Activated CD4-positive, alpha-beta T cell treated with anti-CD3 and anti-CD28 coated beads for 4 hours (primary cell): ENCODE results near the gene NSF.
"Not testable (repeated sequence)": the region's sequence is repeated elsewhere in the genome, so short reads cannot be mapped to it uniquely, and the experiment has no call there.

ENCODE experiments used
- DNase-seq, 2 donors: peaks; one replicate each; pipeline ENCODE4 v3.0.0-alpha.2; 2020

NSF gene

DNA sequence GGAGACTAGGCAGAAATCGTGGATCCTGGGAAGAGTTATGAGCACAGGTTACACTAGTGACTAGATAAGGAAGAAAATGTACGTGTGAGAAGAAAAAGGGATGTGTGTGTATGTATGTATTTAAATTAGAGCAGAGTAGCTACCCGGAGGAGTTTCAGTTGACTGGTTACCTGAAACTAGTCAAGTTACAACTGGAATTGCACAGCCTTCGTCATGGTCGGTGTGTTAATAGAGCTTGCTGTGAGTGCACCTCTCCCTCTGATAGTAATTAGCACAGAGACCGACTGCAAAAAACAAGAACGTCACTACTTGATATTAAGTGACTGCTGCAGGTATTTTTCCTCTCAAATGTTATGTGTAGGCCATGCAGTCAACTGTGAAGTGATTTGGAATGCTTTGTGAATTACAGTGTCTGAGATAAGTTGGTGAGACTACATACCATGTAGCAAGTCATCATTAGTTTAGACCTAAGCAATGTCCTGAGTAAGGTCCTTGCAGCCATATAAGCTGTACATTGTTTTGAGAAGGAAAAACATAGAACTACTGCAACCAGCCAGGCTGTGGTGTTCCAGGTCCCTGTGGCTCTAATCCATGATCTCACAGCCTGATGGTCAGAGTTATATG lies 132.3 kb downstream of the NSF start:
- DNase-seq, result no peak

- no peak for DNase-seq
Measured at GRCh38 chr17:46726206-46726605, 135.7 kb downstream of the NSF start.

- DNase-seq, result no peak
Measured at GRCh38 chr17:46727572-46728348, 137.3 kb downstream of the NSF start.

- DNase-seq, result no peak
Measured at GRCh38 chr17:46730026-46730425, 139.6 kb downstream of the NSF start.

DNA sequence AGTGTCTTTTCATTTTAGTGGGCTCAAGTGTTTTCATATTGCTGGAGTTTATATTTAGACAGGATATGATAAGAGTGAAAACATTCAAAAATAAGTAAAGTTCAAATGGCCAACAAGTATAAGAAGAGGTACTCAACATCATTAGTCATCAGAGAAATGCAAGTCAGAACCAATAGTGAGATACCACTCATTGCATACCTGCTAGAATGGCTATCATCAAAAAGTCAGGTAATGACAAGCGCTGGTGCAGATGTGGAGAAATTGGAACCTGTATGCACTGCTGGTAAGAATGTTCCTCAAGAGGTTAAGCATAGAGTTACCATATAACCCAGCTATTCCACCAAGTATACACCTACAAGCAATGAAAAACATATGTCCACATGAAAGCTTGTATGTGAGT lies 140.2 kb downstream of the NSF start:
- DNase-seq, result no peak

GRCh38 chr17:46732160-46732559 lies 141.7 kb downstream of the NSF start:
- no peak for DNase-seq

GRCh38 chr17:46732754-46733398 lies 142.4 kb downstream of the NSF start:
- no peak for DNase-seq

- no peak for DNase-seq
Measured at GRCh38 chr17:46733837-46734475, 143.5 kb downstream of the NSF start.

GRCh38 chr17:46736100-46736499 lies 145.6 kb downstream of the NSF start:
- DNase-seq, result no peak

- DNase-seq, result no peak
Measured at GRCh38 chr17:46737326-46737725, 146.9 kb downstream of the NSF start.

DNA sequence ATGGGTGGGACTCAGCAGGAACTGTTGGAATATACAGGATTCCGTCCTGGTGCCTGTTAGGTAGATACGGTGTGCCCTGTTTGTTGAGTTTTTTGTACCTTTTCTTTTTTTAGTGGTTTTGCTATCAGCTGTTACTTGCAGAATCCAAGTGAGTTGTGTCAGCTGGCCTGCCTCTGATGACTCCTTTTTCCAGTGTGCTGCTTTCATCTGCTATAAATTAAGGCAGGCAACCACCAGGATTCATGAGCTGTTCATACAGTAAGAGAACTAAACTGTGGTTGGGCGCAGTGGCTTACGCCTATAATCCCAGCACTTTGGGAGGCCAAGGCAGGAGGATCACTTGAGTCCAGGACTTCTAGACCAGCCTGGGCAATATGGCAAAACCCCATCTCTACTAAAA lies 148.1 kb downstream of the NSF start:
- no peak for DNase-seq

DNA sequence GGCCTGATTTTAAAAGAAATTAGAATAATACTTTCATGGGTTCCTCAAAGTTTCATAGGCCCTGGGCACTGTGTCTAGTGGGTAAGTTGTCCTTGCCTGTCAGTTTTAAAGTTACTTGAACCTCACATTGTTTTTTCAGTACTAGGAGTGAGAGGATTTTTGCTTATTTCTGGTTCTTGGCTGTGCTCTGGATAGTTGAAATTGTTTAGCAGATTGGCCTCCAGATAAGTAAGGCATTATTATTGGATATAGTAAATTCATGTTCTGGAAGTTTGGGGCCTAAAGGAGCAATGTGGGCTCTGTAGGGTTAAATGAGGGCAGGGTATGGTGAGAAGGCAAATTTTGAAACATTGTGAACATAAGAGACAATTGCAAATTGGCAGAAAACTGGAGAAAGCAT lies 149.5 kb downstream of the NSF start:
- no peak for DNase-seq

DNA sequence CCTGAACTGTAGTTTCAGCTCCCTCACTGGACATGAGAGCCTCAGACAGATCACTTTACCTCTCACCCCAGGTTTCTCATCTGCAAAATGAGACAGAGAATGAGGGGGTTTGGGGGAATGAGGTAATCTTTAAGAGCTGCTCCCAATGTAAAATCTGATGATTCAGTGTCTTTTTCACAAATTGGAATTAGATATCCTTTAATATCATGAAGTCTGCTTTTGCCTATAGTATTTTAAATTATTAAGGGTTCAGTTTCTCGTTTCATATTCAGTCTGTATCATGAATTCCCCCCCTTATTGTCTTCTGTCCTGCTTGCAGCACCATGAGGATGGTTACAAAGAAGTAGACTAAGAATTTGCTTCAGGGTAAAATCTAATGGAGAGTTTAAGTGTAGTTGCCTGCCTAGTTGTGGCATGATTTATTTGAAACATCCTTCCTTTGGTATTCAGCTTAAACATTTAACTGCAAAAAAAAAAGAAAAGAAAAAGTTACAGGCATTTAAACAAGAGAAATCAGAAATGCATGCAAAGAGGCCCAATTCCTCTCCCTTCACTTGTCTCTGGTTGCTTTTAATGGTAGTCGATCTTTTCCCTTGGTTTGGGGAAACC lies 150.8 kb downstream of the NSF start:
- DNase-seq, result no peak

DNA sequence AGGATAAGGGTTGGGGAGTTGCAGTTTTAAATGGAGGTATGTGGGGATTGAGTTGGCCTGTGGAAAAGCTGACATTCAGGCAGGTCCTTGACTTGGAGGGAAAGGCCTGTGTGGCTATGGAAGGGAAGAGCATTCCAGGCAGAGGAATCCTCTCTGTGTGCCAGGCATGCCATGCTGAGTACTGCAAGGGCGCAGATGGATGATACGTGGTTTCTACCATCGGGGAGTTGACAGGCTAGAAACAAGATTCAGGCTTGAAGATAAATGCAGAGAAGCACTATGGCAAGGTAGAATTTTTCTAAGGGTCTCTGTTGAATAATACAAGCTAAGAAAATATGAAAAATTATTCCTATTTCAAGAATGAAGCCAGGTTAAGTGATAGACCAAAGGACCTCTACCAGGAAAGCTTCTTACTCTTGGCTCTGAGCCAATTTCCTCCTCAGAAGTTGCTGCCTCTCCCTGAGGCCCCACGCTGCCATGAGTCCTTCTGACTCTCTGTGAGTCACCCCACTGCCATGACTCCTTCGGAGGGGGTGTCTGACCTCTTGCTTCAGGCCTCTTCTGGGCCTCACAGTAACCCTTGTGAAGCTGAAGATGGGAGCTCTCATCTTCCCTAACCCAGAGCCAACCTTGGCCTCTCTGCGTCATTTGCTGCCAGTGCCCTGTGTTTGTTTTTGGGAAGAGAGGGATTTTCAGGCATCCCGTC lies 152.2 kb downstream of the NSF start:
- no peak for DNase-seq

DNA sequence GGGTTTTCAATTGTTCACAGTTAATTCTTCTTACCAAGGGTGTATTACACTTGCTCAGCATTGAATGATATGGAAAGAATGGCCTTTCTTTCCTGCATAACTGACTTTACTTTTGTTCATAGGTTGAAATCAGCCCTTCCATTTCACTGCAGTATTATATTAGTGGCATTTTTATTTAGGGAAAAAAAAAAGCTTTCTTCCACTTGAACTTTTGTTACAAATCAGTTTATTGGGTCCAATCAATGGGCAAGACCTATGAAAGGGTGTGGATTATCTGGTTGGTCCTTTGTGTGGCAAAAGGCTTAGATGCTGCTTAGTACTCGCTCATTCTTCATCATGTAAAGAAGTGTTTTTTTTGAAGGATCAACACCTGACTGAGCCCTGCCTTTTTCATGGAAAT lies 154.0 kb downstream of the NSF start:
- no peak for DNase-seq

DNA sequence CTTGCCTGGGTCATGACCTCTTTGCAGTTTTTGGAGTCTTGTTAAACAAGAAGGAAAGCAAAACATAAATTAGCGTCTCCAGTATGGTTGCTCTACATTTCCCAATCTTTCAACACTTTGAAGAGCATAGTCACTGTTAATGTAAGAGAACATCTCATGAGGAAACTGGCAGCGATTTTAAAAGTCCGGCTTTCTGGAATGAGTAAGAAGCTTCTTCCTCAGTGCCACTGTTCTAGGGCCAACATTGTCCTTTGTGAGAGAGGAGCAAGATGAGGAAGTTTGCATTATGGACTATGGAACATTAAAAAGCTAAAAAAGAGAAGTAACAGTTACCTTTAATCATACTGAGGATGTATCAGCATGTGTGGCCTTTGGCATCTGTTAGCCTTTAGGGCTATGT lies 154.9 kb downstream of the NSF start:
- no peak for DNase-seq

DNA sequence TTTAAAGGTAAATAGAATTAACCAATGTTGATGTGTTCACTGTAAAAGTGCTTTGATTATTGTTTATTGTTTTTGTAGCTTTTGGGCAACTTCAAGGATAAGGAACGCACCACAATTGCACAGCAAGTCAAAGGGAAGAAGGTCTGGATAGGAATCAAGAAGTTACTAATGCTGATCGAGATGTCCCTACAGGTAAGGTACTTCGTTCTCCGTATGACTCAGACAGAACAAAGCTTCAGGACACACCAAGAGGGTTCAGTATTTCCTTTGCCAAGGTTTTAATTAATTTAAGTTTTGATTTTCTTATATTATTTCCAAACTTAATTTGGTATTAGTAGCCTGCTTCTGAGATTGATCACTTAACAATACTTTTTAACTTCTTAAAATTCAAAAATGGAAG lies 161.0 kb downstream of the NSF start:
- no peak for DNase-seq

GRCh38 chr17:46753776-46754175 lies 163.3 kb downstream of the NSF start:
- DNase-seq, result no peak

DNA sequence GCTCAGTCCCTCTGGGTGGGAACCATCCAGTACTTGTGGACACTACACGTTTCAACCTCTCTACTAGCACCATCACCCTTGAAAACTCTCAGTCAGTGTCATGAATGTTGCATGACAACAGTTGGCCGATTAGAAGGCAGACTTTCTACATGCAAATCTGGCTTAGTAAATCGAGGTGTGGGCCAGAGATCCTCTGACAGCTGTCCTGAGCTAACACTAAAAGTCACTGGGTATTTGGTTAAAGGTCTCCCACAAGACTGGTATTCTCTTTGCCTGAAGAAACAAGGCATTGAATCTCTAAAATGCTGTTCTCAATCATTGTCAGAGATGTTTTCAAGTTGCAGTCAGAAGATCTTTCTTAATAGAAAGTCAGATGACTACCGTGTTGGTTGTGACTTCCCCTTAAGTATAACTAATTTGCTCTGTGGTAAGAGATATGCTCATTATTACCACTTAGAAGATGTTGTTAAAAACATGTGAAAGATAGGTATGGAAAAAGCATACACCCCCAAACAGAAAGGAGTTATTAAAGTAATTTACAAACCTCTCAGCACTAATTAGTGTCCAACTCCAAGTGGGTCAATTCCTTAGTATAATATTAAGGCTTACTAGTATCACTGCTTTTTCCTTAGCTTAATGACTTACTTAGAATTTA lies 165.7 kb downstream of the NSF start:
- DNase-seq, result no peak

DNA sequence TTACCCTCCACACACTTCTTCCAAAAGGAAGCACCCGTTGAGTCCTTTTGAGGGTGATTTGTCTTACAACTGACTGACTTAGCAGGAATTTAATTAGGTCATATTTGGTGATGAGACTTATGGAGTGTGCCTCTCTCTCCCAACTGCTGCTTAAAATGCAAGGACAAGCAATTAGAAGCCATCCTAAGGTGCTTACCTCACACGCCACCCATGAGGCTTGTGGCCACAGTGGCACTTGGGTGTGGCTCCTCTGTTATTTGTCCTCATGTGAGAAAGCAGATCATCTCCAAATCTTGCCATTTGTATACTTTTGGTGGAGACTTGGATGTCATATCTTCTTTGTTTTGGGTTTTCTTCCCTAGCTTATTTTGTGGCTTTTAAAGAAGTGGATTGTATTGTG lies 166.4 kb downstream of the NSF start:
- DNase-seq, result no peak

DNA sequence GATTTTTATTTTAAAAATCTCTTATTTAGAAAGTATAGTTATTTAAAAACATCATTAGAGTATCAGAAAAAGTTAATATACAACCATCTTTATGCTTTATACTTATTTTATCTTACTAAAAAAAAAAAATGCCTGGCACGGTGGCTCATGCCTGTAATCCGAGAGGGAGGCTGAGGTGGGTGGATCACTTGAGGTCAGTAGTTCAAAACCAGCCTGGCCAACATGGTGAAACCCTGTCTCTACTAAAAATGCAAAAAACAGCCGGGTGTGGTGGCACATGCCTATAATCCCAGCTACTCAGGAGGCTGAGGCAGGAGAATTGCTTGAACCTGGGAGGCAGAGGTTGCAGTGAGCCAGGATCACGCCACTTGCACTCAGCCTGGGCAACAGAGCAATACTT lies 167.1 kb downstream of the NSF start:
- not testable (repeated sequence) for DNase-seq

- no peak for DNase-seq
Measured at GRCh38 chr17:46758614-46759013, 168.1 kb downstream of the NSF start.
